K562 (cell line): Measurements from ENCODE around the gene GLYATL1. TPM values are rescaled to one million over a fixed set of nuclear protein-coding genes. Genes with fewer than 3 reads are reported as not detected.

Experiments
- ATAC-seq: fragments of 200-7000 bp; cut with Tn5 transposase; 3 replicates; pipeline ENCODE4 v1.9.1; 2020; ENCODE audit warnings: moderate library complexity
- BruUV-seq: library from RNA; stranded (reverse); fragments of 400-500 nt; replicated peaks from 2 replicates; lab custom pipeline; 2021; lab: Mats Ljungman, UMichigan
- CTCF ChIA-PET: fragments of 300-600 bp; formaldehyde crosslinking; extraction: SDS; loops from one replicate; lab custom pipeline; 2021; ENCODE audit warnings: low intra/inter-chr PET ratio; lab: Yijun Ruan, JAX
- POLR2A ChIA-PET: fragments of 300-600, 350-650 bp; sonication (Branson Sonifier 250); formaldehyde crosslinking; extraction: SDS; loops from one replicate; lab custom pipeline; 2021; ENCODE audit warnings: antibody characterized with exemption, inconsistent platforms; lab: Yijun Ruan, JAX
- DNase-seq, 4 experiments: peaks; one replicate each; pipeline versions ENCODE4 v3.0.0 to v3.0.0-alpha.2; 2011 to 2018; ENCODE audit warnings: low spot score in 3 of 4, mixed read lengths in 3 of 4; ENCODE audit errors: extremely low read depth in 1 of 4
- FAIRE-seq: peaks from 2 replicates; lab custom pipeline; 2011; peaks lifted over from hg19 to GRCh38; lab: Jason Lieb, UNC
- H2AFZ ChIP-seq: 2 replicates; pipeline ENCODE4 v1.6.0; 2011; ENCODE audit warnings: low read depth, low read length, control low read depth, inconsistent platforms
- H3K27ac ChIP-seq: fragments of 200-600 bp; 3 replicates; pipeline ENCODE4 v1.8.0; 2011; ENCODE audit warnings: low read depth, mild to moderate bottlenecking, control low read depth, inconsistent platforms, low read length, moderate library complexity, mixed read lengths; ENCODE audit errors: extremely low read depth
- H3K27me3 ChIP-seq, 2 experiments: fragments of 300-600 bp in 1 of 2; 2 replicates in 1 of 2; 3 replicates in 1 of 2; pipeline versions ENCODE4 v1.6.0 to v1.8.0; 2011; ENCODE audit warnings: inconsistent platforms in 2 of 2, low read length in 2 of 2, mild to moderate bottlenecking in 1 of 2, mixed read lengths in 1 of 2, moderate library complexity in 1 of 2; ENCODE audit not compliant: control insufficient read depth in 2 of 2, insufficient read depth in 2 of 2
- H3K36me3 ChIP-seq: fragments of 300-600 bp; 3 replicates; pipeline ENCODE4 v1.8.0; 2011; ENCODE audit warnings: mild to moderate bottlenecking, low read length, inconsistent platforms; ENCODE audit not compliant: control insufficient read depth, insufficient read depth
- H3K4me1 ChIP-seq, 2 experiments: fragments of 200-600 bp in 1 of 2; replicated peaks in 1 of 2; 2 replicates in 1 of 2; 3 replicates in 1 of 2; pipeline versions ENCODE4 v1.5.1 to v1.8.0; 2011; ENCODE audit warnings: inconsistent platforms in 2 of 2, low read length in 2 of 2, mild to moderate bottlenecking in 1 of 2, mixed read lengths in 1 of 2, moderate library complexity in 1 of 2; ENCODE audit not compliant: control insufficient read depth in 2 of 2, insufficient read depth in 2 of 2
- H3K4me2 ChIP-seq: 2 replicates; pipeline ENCODE4 v1.6.1; 2011; ENCODE audit warnings: low read length, control low read depth, inconsistent platforms, mixed read lengths; ENCODE audit not compliant: insufficient read depth
- H3K4me3 ChIP-seq: fragments of 200-600 bp; sonication (generic), shearing (Covaris generic); 2 replicates; pipeline ENCODE4 v1.5.1; 2016; ENCODE audit warnings: control low read depth, inconsistent platforms
- H3K79me2 ChIP-seq: fragments of 200-600 bp; 3 replicates; pipeline ENCODE4 v1.8.0; 2011; ENCODE audit warnings: low read length, inconsistent platforms; ENCODE audit not compliant: control insufficient read depth, insufficient read depth
- H3K9ac ChIP-seq, 2 experiments: 2 replicates each; pipeline versions ENCODE4 v1.6.0 to v1.6.1; 2011; ENCODE audit warnings: low read depth in 2 of 2, low read length in 2 of 2, control low read depth in 1 of 2, inconsistent platforms in 1 of 2, mild to moderate bottlenecking in 1 of 2, mixed read lengths in 1 of 2; ENCODE audit not compliant: insufficient read depth in 1 of 2
- H3K9me1 ChIP-seq: one replicate; pipeline ENCODE4 v1.6.0; 2011; ENCODE audit warnings: inconsistent platforms, mild to moderate bottlenecking, low read length, moderate library complexity; ENCODE audit not compliant: control insufficient read depth, insufficient read depth
- H3K9me3 ChIP-seq: replicated peaks from 2 replicates; pipeline ENCODE4 v1.5.1; 2011; ENCODE audit warnings: low read depth, low read length, inconsistent platforms; ENCODE audit not compliant: control insufficient read depth, insufficient read depth
- H4K20me1 ChIP-seq: replicated peaks from 2 replicates; pipeline ENCODE4 v1.6.1; 2011; ENCODE audit warnings: low read length, inconsistent platforms, mixed read lengths; ENCODE audit not compliant: control insufficient read depth, insufficient read depth
- ARID3A ChIP-seq: IDR thresholded peaks from 2 replicates; pipeline ENCODE4 v1.6.1; 2012; ENCODE audit warnings: low read depth, low read length, improper control_type of control experiment, borderline replicate concordance
- BRD9 ChIP-seq: fragments of 450-650 bp; IDR thresholded peaks from 2 replicates; pipeline ENCODE4 v1.6.1; 2018; ENCODE audit warnings: low read depth; ENCODE audit not compliant: partially characterized antibody
- CBX5 ChIP-seq: IDR thresholded peaks from 2 replicates; pipeline ENCODE4 v1.6.1; 2014; ENCODE audit warnings: low read depth, borderline replicate concordance
- GABPB2 ChIP-seq: fragments of 250-450 bp; sonication (Bioruptor Pico); conservative IDR thresholded peaks from 2 replicates; pipeline ENCODE4 v1.5.1; 2021; ENCODE audit warnings: mild to moderate bottlenecking
- PTBP1 ChIP-seq: fragments of 200-400 bp; formaldehyde crosslinking; IDR thresholded peaks from 2 replicates; pipeline ENCODE4 v1.6.1; 2017; ENCODE audit warnings: low read depth, low read length
- SIRT6 ChIP-seq: IDR thresholded peaks from one replicate; pipeline ENCODE4 v1.6.1; 2012; ENCODE audit warnings: low read depth, mild to moderate bottlenecking, control low read depth, inconsistent platforms, low read length, moderate library complexity
- SP1 ChIP-seq: sonication (generic); formaldehyde crosslinking; IDR thresholded peaks from 2 replicates; pipeline ENCODE4 v1.8.1; 2022; ENCODE audit warnings: mild to moderate bottlenecking, missing genetic modification reagents
- ZBTB1 ChIP-seq: sonication (generic); formaldehyde crosslinking; IDR thresholded peaks from 2 replicates; pipeline ENCODE4 v1.8.1; 2023; ENCODE audit warnings: missing genetic modification reagents, low read depth, mild to moderate bottlenecking, borderline replicate concordance
- ZNF140 ChIP-seq: fragments of 250-450 bp; sonication (Bioruptor Pico); IDR thresholded peaks from 2 replicates; pipeline ENCODE4 v1.8.0; 2021; ENCODE audit warnings: moderate library complexity, mild to moderate bottlenecking, inconsistent platforms
- ZNF398 ChIP-seq: fragments of 250-450 bp; sonication (Bioruptor Pico); IDR thresholded peaks from 2 replicates; pipeline ENCODE4 v1.8.0; 2021; ENCODE audit warnings: moderate library complexity, mild to moderate bottlenecking, inconsistent platforms
- ZNF778 ChIP-seq: fragments of 450-650 bp; formaldehyde crosslinking; IDR thresholded peaks from 2 replicates; pipeline ENCODE4 v1.4.0; 2020; ENCODE audit warnings: mild to moderate bottlenecking, moderate library complexity
- WGBS: fragments of 100-300 bp; shearing (Covaris generic); methylation state at CpG from one replicate; pipeline ENCODE4 v1.1.6; 2016; ENCODE audit warnings: low coverage, mixed read lengths; ENCODE audit not compliant: insufficient coverage; ENCODE audit errors: missing lambda C conversion rate; 5-methylcytosine and 5-hydroxymethylcytosine counted together
- in situ Hi-C: fragments of 300-500 bp; cut with MboI; formaldehyde crosslinking; loops from 4 replicates; pipeline ENCODE4 v1.15.0; 2018; ENCODE audit warnings: inconsistent platforms, mixed read lengths
- intact Hi-C: fragments of 100-400 bp; cut with micrococcal nuclease; formaldehyde crosslinking; loops from 2 replicates; pipeline ENCODE4 v1.14.2; 2022
- polyA plus RNA-seq, 8 experiments: library from polyadenylated mRNA; depleted of rRNA in 4 of 8; stranded (reverse) in 5 of 8; unstranded in 3 of 8; fragments of >200 nt; fragmentation: Nextera tagmentation in 2 of 8; fragmentation: Illumina TruSeq in 1 of 8; extraction: Ambion mirVana in 2 of 8; extraction: Trizol in 1 of 8; gene quantifications; 2 replicates each; pipeline versions ENCODE4 v1.2.1 to v1.2.3, GENCODE V29; 2011 to 2014; ENCODE audit warnings: inconsistent platforms in 1 of 8, missing spikeins in 1 of 8
- total RNA-seq, 7 experiments: library from RNA; depleted of rRNA in 6 of 7; stranded (reverse); fragments of >200 nt in 6 of 7; fragmentation: Illumina TruSeq in 2 of 7; extraction: Trizol in 2 of 7; gene quantifications; 2 replicates each; pipeline versions ENCODE4 v1.2.1 to v1.2.3, GENCODE V29; 2011 to 2021; ENCODE audit warnings: low replicate concordance in 1 of 7

Gene GLYATL1
- total and polyA plus RNA-seq, 9 of the 15 experiments (the other 6 are each of a cell fraction or from before 2014, with no cell fraction given), result not detected

- TF ChIP-seq GABPB2, result no peak
- TF ChIP-seq ARID3A, result no peak
- TF ChIP-seq ZNF140 (CRISPR knock-in tag), result no peak
- no peak for TF ChIP-seq ZNF398 (CRISPR knock-in tag)
Observed at GRCh38 chr11:58979222-58979621, 39.9 kb downstream of the GLYATL1 start (continued).

- intact Hi-C loops (no loop called here), in situ Hi-C loops (no loop called here)
- TF ChIP-seq ZBTB1 (CRISPR knock-in tag), result no peak
- no peak for TF ChIP-seq PTBP1
- TF ChIP-seq ZNF778 (CRISPR knock-in tag), result no peak
- no peak for TF ChIP-seq BRD9
- no peak for TF ChIP-seq SIRT6
- no peak for TF ChIP-seq SP1 (CRISPR knock-in tag)
- no peak for TF ChIP-seq CBX5
- Histone ChIP-seq H3K9ac (no peak overlapping the region), H4K20me1 (no peaks in the 10 kb centered on the region), H3K79me2 (no peaks in the 10 kb centered on the region), H3K9me1 (no peaks in the 10 kb centered on the region), H3K36me3 (no peaks in the 10 kb centered on the region), H3K9me3 (no peaks in the 10 kb centered on the region), H3K4me1 (no peaks in the 10 kb centered on the region), H3K4me2 (no peak overlapping the region), H3K27ac (no peak overlapping the region), H3K27me3 (no peaks in the 10 kb centered on the region), H3K4me3 (no peak overlapping the region), H2AFZ (no peak overlapping the region)
- POLR2A ChIA-PET, result no interaction called here
- DNase-seq, result no peak
- no peak for FAIRE-seq
- no TSS peak for BruUV-seq
- no peak for ATAC-seq
- CTCF ChIA-PET, result interaction anchor here (0.6 kb wide), 1 partner anchor 557 kb away, joined by 3 read pairs; no protein-coding TSS in a partner anchor
- 1% methylated on average over 8 of the region's 8 CpGs for WGBS
Observed at GRCh38 chr11:58980159-58980843, 41.0 kb downstream of the GLYATL1 start.
